ENCODE data around the gene LILRA2. TPM values are rescaled to one million over a fixed set of nuclear protein-coding genes. Genes with fewer than 3 reads are reported as not detected.
"Not testable (repeated sequence)": the region's sequence is repeated elsewhere in the genome, so short reads cannot be mapped to it uniquely, and the experiment has no call there.

LILRA2 gene
- total RNA-seq, 1 experiment from 2014 or later, result not detected

DNA sequence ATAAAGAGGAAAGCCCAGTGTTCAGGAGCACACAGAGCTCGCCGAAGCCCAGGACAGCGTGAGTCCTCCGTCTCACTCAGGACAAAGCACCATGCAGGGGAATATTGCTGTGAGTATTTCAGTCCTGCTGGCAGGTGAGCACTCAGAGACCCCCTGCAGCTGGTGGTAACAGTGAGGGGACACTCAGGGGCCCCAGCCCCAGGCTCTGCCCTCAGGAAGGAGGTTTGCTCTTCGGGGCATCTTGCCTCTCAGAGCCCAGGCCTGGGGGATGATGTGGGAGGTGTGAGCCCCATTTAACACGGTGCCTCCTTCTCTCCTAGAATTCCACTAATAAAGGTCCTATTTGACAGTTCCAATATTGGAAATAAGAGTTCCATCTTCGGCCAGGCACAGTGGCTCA lies 34.6 kb downstream of the LILRA2 start:
- Histone ChIP-seq H3K4me3 (no peak overlapping the region), H3K4me1 (replicated peaks) (no peaks in the 10 kb centered on the region), H3K9me3 (replicated peaks) (no peaks in the 10 kb centered on the region), H3K27ac (no peak overlapping the region), H3K36me3 (no peaks in the 10 kb centered on the region), H3K27me3 (replicated peaks) (no peaks in the 10 kb centered on the region)
- DNase-seq (ENCODE audit: low read depth in 1 of 2, low spot score in 2 of 2), result no peak

DNA sequence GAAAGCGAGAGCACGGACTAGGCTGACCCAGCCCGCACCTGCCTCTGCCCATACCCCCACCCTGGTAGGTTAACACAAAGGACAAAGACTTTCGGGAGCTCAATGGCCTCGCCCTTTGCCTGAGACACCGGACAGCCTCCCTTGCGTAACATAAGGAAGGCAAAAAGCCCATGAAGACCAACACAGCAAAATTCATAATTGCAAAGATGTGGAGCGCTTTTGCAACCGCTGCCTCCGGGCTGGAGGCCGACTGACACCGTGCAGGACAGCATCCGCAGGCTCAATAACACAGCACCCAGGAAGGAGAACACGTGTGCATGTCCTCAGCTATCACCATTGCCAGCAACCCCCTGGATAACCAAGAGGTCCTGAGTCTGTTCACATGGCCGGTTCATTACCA lies 35.2 kb downstream of the LILRA2 start:
- Histone ChIP-seq H3K36me3 (no peaks in the 10 kb centered on the region), H3K27ac (no peak overlapping the region), H3K9me3 (replicated peaks) (no peaks in the 10 kb centered on the region), H3K4me1 (replicated peaks) (no peaks in the 10 kb centered on the region), H3K4me3 (no peak overlapping the region), H3K27me3 (replicated peaks) (no peaks in the 10 kb centered on the region)
- no peak for DNase-seq (ENCODE audit: low read depth in 1 of 2, low spot score in 2 of 2)

DNA sequence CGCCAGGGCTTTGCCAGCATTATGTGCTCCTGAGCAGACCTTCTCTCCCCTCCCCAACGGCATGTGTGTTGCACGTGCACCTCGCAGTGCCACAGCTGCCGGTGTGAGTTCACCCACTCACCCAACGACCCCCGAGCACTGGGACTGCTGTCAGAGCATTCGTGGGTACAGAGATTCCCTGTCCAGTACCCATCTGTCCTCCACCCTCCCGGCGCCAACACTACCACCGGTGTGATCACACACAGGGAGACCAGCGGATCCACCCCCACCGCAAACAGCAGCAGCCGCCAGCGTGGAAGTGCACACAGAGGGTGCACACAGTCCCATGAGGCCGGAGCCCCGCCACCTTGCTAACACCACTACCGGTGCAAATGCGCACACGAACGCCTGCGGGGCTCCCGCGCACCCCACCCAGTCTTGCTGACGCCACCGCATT lies 35.8 kb downstream of the LILRA2 start:
- Histone ChIP-seq H3K27me3 (replicated peaks) (no peaks in the 10 kb centered on the region), H3K4me3 (no peak overlapping the region), H3K9me3 (replicated peaks) (no peaks in the 10 kb centered on the region), H3K36me3 (no peaks in the 10 kb centered on the region), H3K27ac (no peak overlapping the region), H3K4me1 (replicated peaks) (no peaks in the 10 kb centered on the region)
- DNase-seq (ENCODE audit: low read depth in 1 of 2, low spot score in 2 of 2), result no peak

DNA sequence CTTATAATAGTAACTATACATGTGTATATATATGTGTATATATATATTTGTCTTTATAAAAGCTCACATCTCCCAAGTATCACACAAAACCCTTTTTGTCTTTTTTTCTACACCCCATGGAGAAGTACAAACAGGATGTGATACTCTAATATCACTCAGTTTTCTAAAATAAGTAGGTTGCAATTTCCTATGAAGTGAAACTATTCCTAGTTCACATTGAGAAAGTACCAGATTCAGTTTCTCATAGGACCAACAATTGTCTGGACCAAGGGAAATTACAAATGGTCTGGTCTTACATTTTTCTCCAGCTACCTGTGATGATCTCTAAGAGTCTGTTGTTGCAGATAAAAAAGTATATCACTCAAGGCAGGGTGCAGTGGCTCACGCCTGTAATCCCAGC lies 38.8 kb downstream of the LILRA2 start:
- Histone ChIP-seq H3K9me3 (replicated peaks) (no peaks in the 10 kb centered on the region), H3K4me3 (no peak overlapping the region), H3K27me3 (replicated peaks) (no peaks in the 10 kb centered on the region), H3K36me3 (no peaks in the 10 kb centered on the region), H3K4me1 (replicated peaks) (no peaks in the 10 kb centered on the region), H3K27ac (no peak overlapping the region)
- DNase-seq (ENCODE audit: low read depth in 1 of 2, low spot score in 2 of 2), result no peak

DNA sequence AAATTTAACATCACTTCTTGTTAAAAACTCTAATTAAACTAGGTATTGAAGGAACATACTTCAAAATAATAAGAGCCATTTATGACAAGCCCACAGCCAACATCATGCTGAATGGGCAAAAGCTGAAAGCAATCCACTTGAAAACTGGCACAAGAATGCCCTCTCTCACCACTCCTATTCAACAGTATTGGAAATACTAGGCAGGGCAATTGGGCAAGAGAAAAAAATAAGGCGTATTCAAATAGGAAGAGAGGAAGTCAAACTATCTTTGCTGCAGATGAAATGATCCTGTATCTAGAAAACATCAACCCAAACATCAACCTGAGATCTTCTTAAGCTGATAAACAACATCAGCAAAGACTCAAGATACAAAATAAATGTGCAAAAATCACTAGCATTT lies 41.1 kb downstream of the LILRA2 start:
- no peaks in the 10 kb centered on the region for H3K36me3 ChIP-seq
- H3K27ac ChIP-seq, result no peak overlapping the region
- H3K4me3 ChIP-seq, result no peak overlapping the region
- H3K27me3 ChIP-seq (replicated peaks), result peaks cover 3% of the 10 kb centered on the region; the same call in 1 of the 2 replicates
- DNase-seq (ENCODE audit: low read depth in 1 of 2, low spot score in 2 of 2), result no peak
- no peaks in the 10 kb centered on the region for H3K4me1 ChIP-seq (replicated peaks)
- no peaks in the 10 kb centered on the region for H3K9me3 ChIP-seq (replicated peaks)

DNA sequence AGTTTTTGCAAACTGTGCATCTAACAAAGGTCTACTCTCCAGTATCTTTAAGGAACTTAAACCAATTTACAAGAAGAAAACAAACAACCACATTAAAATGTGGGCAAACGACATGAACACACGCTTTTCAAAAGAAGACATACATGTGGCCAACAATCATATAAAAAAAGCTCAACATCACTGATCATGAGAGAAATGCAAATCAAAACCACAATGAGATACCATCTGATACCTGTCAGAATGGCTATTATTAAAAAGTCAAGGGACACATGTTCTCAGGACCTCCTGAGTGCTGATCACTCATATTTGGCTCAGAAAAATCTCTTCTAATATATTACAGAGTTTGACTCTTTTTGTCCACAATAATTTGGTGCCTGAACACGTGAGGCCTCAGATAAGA lies 42.5 kb downstream of the LILRA2 start:
- peaks cover 3% of the 10 kb centered on the region; the same call in 1 of the 2 replicates for H3K27me3 ChIP-seq (replicated peaks)
- no peak overlapping the region for H3K27ac ChIP-seq
- H3K9me3 ChIP-seq (replicated peaks), result no peaks in the 10 kb centered on the region
- H3K4me1 ChIP-seq (replicated peaks), result no peaks in the 10 kb centered on the region
- DNase-seq (ENCODE audit: low read depth in 1 of 2, low spot score in 2 of 2), result no peak
- H3K36me3 ChIP-seq, result no peaks in the 10 kb centered on the region
- no peak overlapping the region for H3K4me3 ChIP-seq

DNA sequence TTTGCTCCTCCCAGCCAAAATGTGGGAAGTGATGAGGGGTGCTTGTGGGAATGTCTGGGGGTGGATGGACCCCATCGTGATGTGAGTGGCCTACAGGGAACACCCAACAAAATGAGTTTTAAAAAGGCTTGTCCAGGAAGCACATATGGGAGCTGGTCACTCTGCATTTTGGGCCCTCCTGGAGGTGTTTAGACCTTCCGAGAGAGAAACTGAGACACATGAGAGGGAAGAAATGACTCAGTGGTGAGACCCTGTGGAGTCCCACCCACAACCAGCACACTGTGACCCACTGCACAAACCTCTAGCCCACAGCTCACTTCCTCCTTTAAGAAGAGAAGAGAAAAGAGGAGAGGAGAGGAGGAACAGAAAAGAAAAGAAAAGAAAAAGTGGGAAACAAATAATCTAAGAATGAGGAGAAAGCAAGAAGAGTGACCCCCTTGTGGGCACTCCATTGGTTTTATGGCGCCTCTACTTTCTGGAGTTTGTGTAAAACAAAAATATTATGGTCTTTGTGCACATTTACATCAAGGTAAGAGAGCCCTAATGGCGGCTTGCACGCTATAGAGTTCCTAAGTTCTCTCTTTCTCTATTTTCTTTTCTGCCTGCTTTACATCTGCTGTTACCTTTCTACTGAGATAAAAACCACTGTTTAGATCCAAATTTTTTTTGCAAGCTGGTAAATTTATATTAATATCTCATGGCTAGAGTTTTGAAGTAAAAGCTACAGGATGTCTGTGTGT lies 43.4 kb downstream of the LILRA2 start:
- Histone ChIP-seq H3K36me3 (no peaks in the 10 kb centered on the region), H3K27ac (no peak overlapping the region), H3K4me1 (replicated peaks) (no peaks in the 10 kb centered on the region), H3K27me3 (replicated peaks) (peaks cover 3% of the 10 kb centered on the region; the same call in 1 of the 2 replicates), H3K9me3 (replicated peaks) (no peaks in the 10 kb centered on the region), H3K4me3 (no peak overlapping the region)
- DNase-seq (ENCODE audit: low read depth in 1 of 2, low spot score in 2 of 2), result no peak

DNA sequence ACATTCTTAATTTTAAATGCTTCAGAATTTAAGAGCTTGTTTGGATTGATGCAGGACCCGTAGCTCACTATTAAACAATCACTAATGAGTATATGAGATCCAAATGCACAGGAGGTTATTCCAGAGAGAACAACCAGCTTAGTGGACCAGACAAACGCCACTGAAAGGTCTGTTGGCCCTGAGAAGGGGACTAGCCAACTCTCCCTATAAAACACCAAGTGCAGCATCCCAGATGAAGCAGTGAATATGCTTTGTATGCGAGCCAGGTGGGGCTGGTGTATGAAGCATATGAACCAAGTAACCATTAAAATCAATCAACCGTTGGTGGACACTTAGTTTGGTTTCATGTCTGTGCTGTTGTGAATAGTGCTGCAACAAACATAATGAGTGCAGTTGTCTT lies 46.9 kb downstream of the LILRA2 start:
- H3K27me3 ChIP-seq (replicated peaks), result peaks cover 3% of the 10 kb centered on the region; the same call in 1 of the 2 replicates
- DNase-seq (ENCODE audit: low read depth in 1 of 2, low spot score in 2 of 2), result no peak
- no peak overlapping the region for H3K4me3 ChIP-seq
- H3K9me3 ChIP-seq (replicated peaks), result no peaks in the 10 kb centered on the region
- no peaks in the 10 kb centered on the region for H3K36me3 ChIP-seq
- no peaks in the 10 kb centered on the region for H3K4me1 ChIP-seq (replicated peaks)
- H3K27ac ChIP-seq, result no peak overlapping the region

DNA sequence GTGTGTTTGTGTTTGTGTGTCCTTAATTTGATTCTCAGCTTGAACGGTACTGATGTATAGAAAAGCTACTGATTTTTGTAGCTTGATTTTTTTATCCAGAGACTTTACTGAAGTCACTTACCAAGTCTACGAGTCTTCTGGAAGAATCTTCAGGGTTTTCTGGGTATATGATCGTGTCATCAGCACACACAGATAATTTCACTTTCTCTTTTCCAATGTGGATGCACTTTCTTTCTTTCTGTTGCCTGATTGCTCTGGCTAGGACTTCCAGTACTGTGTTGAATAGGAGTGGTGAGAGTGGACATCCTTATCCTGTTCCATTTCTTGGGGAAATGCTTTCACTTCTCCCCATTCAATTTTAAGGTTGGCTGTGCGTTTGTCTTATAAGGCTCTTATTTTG lies 48.8 kb downstream of the LILRA2 start:
- H3K4me3 ChIP-seq, result no peak overlapping the region
- no peaks in the 10 kb centered on the region for H3K9me3 ChIP-seq (replicated peaks)
- no peaks in the 10 kb centered on the region for H3K4me1 ChIP-seq (replicated peaks)
- H3K36me3 ChIP-seq, result no peaks in the 10 kb centered on the region
- no peak for DNase-seq (ENCODE audit: low read depth in 1 of 2, low spot score in 2 of 2)
- peaks cover 3% of the 10 kb centered on the region; the same call in 1 of the 2 replicates for H3K27me3 ChIP-seq (replicated peaks)
- no peak overlapping the region for H3K27ac ChIP-seq

DNA sequence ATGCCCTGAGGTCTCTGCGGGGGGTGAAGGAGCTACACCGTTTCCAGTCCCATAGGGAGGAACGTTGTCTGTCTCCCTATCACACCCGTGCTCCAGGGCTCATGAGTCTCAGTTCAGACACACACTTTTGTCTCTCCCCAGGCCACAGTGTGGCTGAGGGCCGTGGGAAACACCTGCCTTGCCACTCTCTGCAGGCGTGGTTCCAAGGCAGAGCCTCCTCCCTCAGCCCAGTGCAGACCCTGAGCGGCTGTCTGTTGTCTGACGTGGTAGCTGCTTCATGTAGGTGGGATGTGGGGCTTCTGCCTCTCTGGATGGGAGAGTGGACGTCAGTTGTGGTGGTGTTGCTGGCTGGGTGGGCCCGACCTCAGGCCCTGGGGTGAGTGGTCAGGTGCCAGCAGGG lies 50.6 kb downstream of the LILRA2 start:
- not testable (repeated sequence) for H3K4me3 ChIP-seq; DNase-seq (ENCODE audit: low read depth in 1 of 2, low spot score in 2 of 2); H3K4me1 ChIP-seq (replicated peaks); H3K9me3 ChIP-seq (replicated peaks); H3K27ac ChIP-seq; H3K36me3 ChIP-seq; H3K27me3 ChIP-seq (replicated peaks)

DNA sequence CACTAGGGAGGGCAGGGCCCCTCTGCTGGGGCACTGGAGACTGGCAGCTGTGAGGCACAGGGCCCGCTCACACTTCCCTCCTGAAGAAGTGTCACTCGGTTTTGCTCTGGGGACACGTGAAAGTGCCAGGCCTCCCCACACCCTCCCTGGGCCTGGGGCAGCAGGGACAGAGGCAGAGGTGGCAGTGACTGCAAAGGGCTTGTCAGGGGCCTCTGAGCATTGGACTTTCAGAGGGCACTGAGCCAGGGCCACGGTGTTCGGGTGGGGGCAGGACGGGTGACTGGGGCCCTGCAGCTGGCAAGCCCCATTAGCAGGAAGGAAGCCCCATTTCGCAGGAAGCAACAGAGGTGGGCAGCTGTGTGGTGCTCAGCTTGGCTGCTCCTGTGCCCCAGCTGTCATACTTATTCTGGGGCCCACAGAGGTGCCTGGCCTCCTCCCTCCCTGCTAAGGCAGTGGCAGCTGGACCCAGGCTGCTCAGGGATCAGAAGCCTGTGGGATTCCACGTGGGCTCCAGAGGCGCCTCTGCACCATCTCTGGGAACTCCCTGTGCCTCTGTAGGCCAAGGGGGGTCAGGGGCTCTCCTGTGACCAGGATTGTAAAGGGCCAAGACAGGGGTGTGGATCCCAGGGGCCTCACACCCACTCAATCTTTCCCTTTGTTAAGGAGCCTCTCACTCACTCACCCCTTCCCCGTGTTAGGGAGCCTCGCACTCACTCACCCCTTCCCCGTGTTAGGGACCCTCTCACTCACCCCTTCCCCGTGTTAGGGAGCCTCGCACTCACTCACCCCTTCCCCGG lies 51.5 kb downstream of the LILRA2 start:
- not testable (repeated sequence) for H3K36me3 ChIP-seq; DNase-seq (ENCODE audit: low read depth in 1 of 2, low spot score in 2 of 2); H3K4me3 ChIP-seq; H3K4me1 ChIP-seq (replicated peaks); H3K27ac ChIP-seq; H3K9me3 ChIP-seq (replicated peaks); H3K27me3 ChIP-seq (replicated peaks)

DNA sequence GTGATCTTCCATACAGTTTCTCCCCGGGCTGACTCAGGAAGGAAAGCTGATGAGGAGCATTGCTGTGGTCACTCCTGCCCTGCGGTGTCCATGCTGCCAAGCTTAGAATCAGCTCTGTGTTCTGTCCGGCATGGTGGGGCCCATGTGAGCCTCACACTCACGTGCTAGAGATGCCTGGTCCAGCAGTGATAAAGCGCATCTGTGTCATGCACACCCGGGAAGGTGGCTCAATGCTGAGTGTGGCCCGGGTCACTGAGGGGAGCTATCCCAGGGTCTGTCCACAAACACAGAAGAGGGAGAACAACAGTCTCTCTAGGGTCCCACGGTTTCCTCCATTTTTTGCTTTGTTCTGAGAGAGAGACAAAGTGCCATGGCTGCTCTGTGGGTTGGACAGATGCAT lies 53.2 kb downstream of the LILRA2 start:
- no peaks in the 10 kb centered on the region for H3K27me3 ChIP-seq (replicated peaks)
- H3K9me3 ChIP-seq (replicated peaks), result no peaks in the 10 kb centered on the region
- no peak for DNase-seq (ENCODE audit: low read depth in 1 of 2, low spot score in 2 of 2)
- H3K36me3 ChIP-seq, result no peaks in the 10 kb centered on the region
- H3K27ac ChIP-seq, result no peak overlapping the region
- no peaks in the 10 kb centered on the region for H3K4me1 ChIP-seq (replicated peaks)
- H3K4me3 ChIP-seq, result no peak overlapping the region

DNA sequence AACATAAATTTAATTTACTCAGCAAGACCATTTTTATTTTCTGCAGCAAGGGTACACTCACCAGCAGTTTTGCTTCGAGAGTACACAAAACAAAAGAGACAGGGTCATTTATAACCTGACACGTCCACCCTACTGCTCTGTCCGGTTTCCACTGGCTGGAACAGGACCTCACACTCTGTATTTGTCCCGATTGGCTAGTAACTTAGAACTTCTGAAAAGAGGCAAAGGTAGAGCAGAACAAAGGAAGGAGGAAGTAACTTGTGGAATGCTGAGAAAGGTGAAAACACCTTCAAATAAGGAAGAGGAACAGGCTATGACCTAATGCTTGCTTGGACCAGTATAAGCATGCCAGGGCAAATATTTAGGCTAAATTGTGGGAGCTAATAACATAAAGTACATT lies 54.3 kb downstream of the LILRA2 start:
- H3K27ac ChIP-seq; DNase-seq (ENCODE audit: low read depth in 1 of 2, low spot score in 2 of 2); H3K4me1 ChIP-seq (replicated peaks); H3K9me3 ChIP-seq (replicated peaks); H3K27me3 ChIP-seq (replicated peaks); H3K36me3 ChIP-seq; H3K4me3 ChIP-seq: not testable (repeated sequence)

DNA sequence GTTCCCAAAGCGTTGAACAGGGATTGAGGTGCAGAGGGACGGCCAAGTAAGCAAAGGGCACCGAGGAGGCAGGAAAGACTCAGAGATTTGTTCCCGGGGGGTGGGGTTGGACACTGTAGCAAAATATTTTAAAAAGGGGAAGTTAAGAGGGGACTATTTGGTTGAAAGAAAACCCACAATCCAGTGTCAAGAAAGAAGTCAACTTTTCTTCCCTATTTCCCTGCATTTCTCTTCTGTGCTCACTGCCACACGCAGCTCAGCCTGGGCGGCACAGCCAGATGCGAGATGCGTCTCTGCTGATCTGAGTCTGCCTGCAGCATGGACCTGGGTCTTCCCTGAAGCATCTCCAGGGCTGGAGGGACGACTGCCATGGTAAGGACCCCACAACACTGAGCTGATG lies 56.7 kb downstream of the LILRA2 start, which contains the start of gene LILRB1:
LILRB1 (plus strand) TSS at position 223 of the 400 bp plus-strand sequence. CDS start 590 bp downstream, outside the sequence.
- not testable (repeated sequence) for H3K9me3 ChIP-seq (replicated peaks); H3K4me3 ChIP-seq; H3K36me3 ChIP-seq; DNase-seq (ENCODE audit: low read depth in 1 of 2, low spot score in 2 of 2); H3K4me1 ChIP-seq (replicated peaks); H3K27me3 ChIP-seq (replicated peaks); H3K27ac ChIP-seq
